PC-9 (cell line): ENCODE measurements around the gene MRPS5. TPM values are rescaled to one million over a fixed set of nuclear protein-coding genes. Genes with fewer than 3 reads are reported as not detected.

Experiments used
- BruUV-seq: library from RNA; stranded (reverse); fragments of 400-500 nt; replicated peaks from 2 replicates; lab custom pipeline; 2021; lab: Mats Ljungman, UMichigan
- CTCF ChIA-PET: fragments of 300-600 bp; sonication (Branson Sonifier 250); formaldehyde crosslinking; loops from one replicate; lab custom pipeline; 2022; ENCODE audit warnings: antibody characterized with exemption; lab: Charles Lee
- POLR2A ChIA-PET: fragments of 300-600 bp; sonication (Branson Sonifier 250); formaldehyde crosslinking; loops from one replicate; lab custom pipeline; 2022; ENCODE audit warnings: antibody characterized with exemption; ENCODE audit not compliant: unreplicated experiment; lab: Charles Lee
- DNase-seq, 2 experiments: peaks; one replicate each; pipeline versions ENCODE4 v3.0.0 to v3.0.0-alpha.2; 2015 to 2022; ENCODE audit warnings: mixed read lengths in 1 of 2
- H2AFZ ChIP-seq: fragments of 200-600 bp; sonication (generic); 2 replicates; pipeline ENCODE4 v1.8.1; 2017; ENCODE audit warnings: antibody characterized with exemption
- H3F3A ChIP-seq: fragments of 200-600 bp; sonication (generic); 2 replicates; pipeline ENCODE4 v1.8.1; 2017; ENCODE audit warnings: antibody characterized with exemption, mild to moderate bottlenecking, low read depth; ENCODE audit not compliant: insufficient read depth
- H3K27ac ChIP-seq: fragments of 200-600 bp; sonication (generic); 2 replicates; pipeline ENCODE4 v1.6.1; 2016; ENCODE audit warnings: mixed run types
- H3K27me3 ChIP-seq: fragments of 200-600 bp; sonication (generic); 2 replicates; pipeline ENCODE4 v1.6.1; 2016; ENCODE audit warnings: low read depth, mixed run types; ENCODE audit not compliant: insufficient read depth
- H3K36me3 ChIP-seq: fragments of 200-600 bp; sonication (generic); 2 replicates; pipeline ENCODE4 v1.6.1; 2016; ENCODE audit warnings: low read depth, mixed run types
- H3K4me1 ChIP-seq: fragments of 200-600 bp; sonication (generic); replicated peaks from 2 replicates; pipeline ENCODE4 v1.6.1; 2016; ENCODE audit warnings: mixed run types; ENCODE audit not compliant: insufficient read depth
- H3K4me2 ChIP-seq: fragments of 200-600 bp; sonication (generic); 2 replicates; pipeline ENCODE4 v1.6.1; 2017; ENCODE audit warnings: mixed run types
- H3K4me3 ChIP-seq: fragments of 200-600 bp; sonication (generic); 2 replicates; pipeline ENCODE4 v1.6.1; 2016; ENCODE audit warnings: mixed run types
- H3K79me2 ChIP-seq: fragments of 200-600 bp; sonication (generic); 2 replicates; pipeline ENCODE4 v1.6.1; 2017; ENCODE audit warnings: low read depth, mixed run types
- H3K9me2 ChIP-seq: fragments of 200-600 bp; sonication (generic); 2 replicates; pipeline ENCODE4 v1.8.1; 2017; ENCODE audit warnings: mild to moderate bottlenecking; ENCODE audit not compliant: insufficient read depth
- H3K9me3 ChIP-seq: fragments of 200-600 bp; sonication (generic); 2 replicates; pipeline ENCODE4 v1.8.1; 2016; ENCODE audit warnings: low read depth; ENCODE audit not compliant: insufficient read depth
- H4K20me1 ChIP-seq: fragments of 200-600 bp; sonication (generic); 2 replicates; pipeline ENCODE4 v1.8.1; 2017; ENCODE audit not compliant: insufficient read depth
- EZH2 ChIP-seq: fragments of 200-600 bp; sonication (generic); IDR thresholded peaks from 2 replicates; pipeline ENCODE4 v1.8.0; 2017; ENCODE audit warnings: antibody characterized with exemption, low read depth
- intact Hi-C: fragments of 100-400 bp; cut with micrococcal nuclease; formaldehyde crosslinking; loops from one replicate; pipeline ENCODE4 v1.10.0; 2022; ENCODE audit not compliant: unreplicated experiment
- total RNA-seq: library from RNA; stranded (reverse); gene quantifications from 2 replicates; pipeline ENCODE4 v1.2.3, GENCODE V29; 2021
- TF ChIP-seq, protein P1 (sequence below): fragments of 200-600 bp; sonication (generic); conservative IDR thresholded peaks from 2 replicates; pipeline ENCODE4 v1.6.1; 2017; ENCODE audit warnings: mixed run types, antibody characterized with exemption, mild to moderate bottlenecking, moderate library complexity

The MRPS5 gene
- total RNA-seq, 1 experiment from 2014 or later, result 69.0 TPM

DNA sequence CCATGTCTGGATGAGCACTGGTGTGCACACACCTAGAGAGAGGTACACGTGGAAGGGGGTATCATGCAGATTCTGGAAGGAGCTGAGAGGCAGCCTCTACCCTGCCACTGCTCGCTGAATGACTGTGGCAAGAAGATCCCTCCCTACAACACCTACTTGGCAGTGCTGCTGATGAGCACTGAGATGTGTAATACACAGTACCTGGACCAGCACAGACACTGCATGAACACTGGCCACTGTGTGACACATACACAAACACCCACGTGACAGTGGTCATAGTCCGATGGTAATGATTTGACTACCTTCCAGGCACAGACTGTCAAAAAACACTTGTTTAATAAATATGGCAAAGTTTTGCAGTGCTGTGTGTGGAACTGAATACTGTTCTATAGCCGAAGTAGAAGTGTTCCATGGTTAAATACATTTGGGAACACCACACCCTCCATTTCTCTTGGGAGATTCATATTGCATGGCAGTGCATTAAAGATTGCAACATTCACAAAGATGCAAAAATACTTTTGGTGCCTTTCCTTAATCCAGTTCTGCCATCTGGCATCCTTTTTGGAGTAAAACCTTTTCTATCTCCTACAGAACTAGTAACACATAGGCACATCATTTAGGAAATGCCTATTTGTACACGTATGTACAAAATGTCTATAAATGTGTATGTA lies 29.6 kb downstream of the MRPS5 start:
- H3K4me3 ChIP-seq, result no peak overlapping the region
- intact Hi-C loops, result no loop called here
- no peaks in the 10 kb centered on the region for H3F3A ChIP-seq
- no peaks in the 10 kb centered on the region for H3K9me3 ChIP-seq
- no peak for TF ChIP-seq EZH2
- TF ChIP-seq, protein P1, sequence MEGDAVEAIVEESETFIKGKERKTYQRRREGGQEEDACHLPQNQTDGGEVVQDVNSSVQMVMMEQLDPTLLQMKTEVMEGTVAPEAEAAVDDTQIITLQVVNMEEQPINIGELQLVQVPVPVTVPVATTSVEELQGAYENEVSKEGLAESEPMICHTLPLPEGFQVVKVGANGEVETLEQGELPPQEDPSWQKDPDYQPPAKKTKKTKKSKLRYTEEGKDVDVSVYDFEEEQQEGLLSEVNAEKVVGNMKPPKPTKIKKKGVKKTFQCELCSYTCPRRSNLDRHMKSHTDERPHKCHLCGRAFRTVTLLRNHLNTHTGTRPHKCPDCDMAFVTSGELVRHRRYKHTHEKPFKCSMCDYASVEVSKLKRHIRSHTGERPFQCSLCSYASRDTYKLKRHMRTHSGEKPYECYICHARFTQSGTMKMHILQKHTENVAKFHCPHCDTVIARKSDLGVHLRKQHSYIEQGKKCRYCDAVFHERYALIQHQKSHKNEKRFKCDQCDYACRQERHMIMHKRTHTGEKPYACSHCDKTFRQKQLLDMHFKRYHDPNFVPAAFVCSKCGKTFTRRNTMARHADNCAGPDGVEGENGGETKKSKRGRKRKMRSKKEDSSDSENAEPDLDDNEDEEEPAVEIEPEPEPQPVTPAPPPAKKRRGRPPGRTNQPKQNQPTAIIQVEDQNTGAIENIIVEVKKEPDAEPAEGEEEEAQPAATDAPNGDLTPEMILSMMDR, result no peak
- H3K27ac ChIP-seq, result no peak overlapping the region
- no peak overlapping the region for H3K4me2 ChIP-seq
- peaks cover 42% of the 10 kb centered on the region for H3K36me3 ChIP-seq
- peaks cover 5% of the 10 kb centered on the region; the same call in 1 of the 2 replicates for H4K20me1 ChIP-seq
- H3K4me1 ChIP-seq, result no peaks in the 10 kb centered on the region
- H2AFZ ChIP-seq, result no peak overlapping the region
- ChIA-PET CTCF (no interaction called here), POLR2A (no interaction called here)
- H3K27me3 ChIP-seq, result no peaks in the 10 kb centered on the region
- BruUV-seq, result no TSS peak
- 0 out of 2 replicates have a peak, but pooled peaks cover 2% of the 10 kb centered on the region for H3K79me2 ChIP-seq
- DNase-seq, result peak in 1 of 2 experiments; percentile 2
- no peaks in the 10 kb centered on the region for H3K9me2 ChIP-seq

- H3K79me2 ChIP-seq, result no peaks in the 10 kb centered on the region
- no peak overlapping the region for H3K27ac ChIP-seq
- H3K27me3 ChIP-seq, result no peaks in the 10 kb centered on the region
- peaks cover 36% of the 10 kb centered on the region for H3K36me3 ChIP-seq
- peaks cover 19% of the 10 kb centered on the region; the same call in 1 of the 2 replicates for H3F3A ChIP-seq
- TF ChIP-seq EZH2, result no peak
- TF ChIP-seq, protein P1, result no peak
- no peak overlapping the region for H3K4me3 ChIP-seq
- no peaks in the 10 kb centered on the region for H3K9me2 ChIP-seq
- intact Hi-C loops, result no loop called here
- no peak overlapping the region for H3K4me2 ChIP-seq
- no peak for DNase-seq
- CTCF ChIA-PET, result no interaction called here
- no peak overlapping the region for H2AFZ ChIP-seq
- H3K4me1 ChIP-seq, result no peaks in the 10 kb centered on the region
- no TSS peak for BruUV-seq
- H3K9me3 ChIP-seq, result no peaks in the 10 kb centered on the region
- POLR2A ChIA-PET, result no interaction called here
- no peaks in the 10 kb centered on the region for H4K20me1 ChIP-seq
These were observed 34.2 kb downstream of the MRPS5 start for GRCh38 chr2:95087379-95087778.

DNA sequence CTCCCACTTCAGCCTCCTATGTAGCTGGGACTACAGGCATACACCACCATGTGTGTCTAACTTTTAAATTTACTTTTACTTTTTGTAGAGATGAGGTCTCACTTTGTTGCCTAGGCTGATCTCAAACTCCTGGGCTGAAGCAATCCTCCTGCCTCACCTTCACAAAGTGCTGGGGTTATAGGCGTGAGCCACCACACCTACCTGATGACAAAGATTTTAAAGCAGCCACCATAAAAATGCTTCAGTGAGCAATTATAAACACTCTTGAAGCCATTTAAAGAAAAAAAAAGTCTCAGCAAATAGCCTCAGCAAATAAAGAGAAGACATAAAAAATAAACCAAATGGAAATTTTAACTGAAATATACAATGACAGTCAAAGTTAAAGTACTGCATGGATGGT lies 35.6 kb downstream of the MRPS5 start:
- TF ChIP-seq EZH2, result no peak
- BruUV-seq, result no TSS peak
- DNase-seq, result no peak

More for the DNA sequence above, 35.6 kb downstream of the MRPS5 start:
- H3K27me3 ChIP-seq, result no peaks in the 10 kb centered on the region
- no peaks in the 10 kb centered on the region for H3K79me2 ChIP-seq
- ChIA-PET POLR2A (no interaction called here), CTCF (no interaction called here)
- H3K9me2 ChIP-seq, result no peaks in the 10 kb centered on the region
- no peaks in the 10 kb centered on the region for H4K20me1 ChIP-seq
- no peak overlapping the region for H3K27ac ChIP-seq
- no peak overlapping the region for H3K4me2 ChIP-seq
- intact Hi-C loops, result no loop called here
- H3K4me1 ChIP-seq, result no peaks in the 10 kb centered on the region
- H3K9me3 ChIP-seq, result no peaks in the 10 kb centered on the region
- peaks cover 30% of the 10 kb centered on the region for H3K36me3 ChIP-seq
- H2AFZ ChIP-seq, result no peak overlapping the region
- peaks cover 23% of the 10 kb centered on the region; the same call in 1 of the 2 replicates for H3F3A ChIP-seq
- H3K4me3 ChIP-seq, result no peak overlapping the region
